Stimulated activated CD4-positive, alpha-beta T cell treated with anti-CD3 and anti-CD28 coated beads, Interleukin-2, amount 100 ng/mL, for 48 hours (primary cell): Measurements from ENCODE around the gene CMIP.

ENCODE experiments used
- DNase-seq, 2 donors: peaks; one replicate each; pipeline ENCODE4 v3.0.0-alpha.2; 2020

The CMIP gene

GRCh38 chr16:81695321-81696165, 250.9 kb downstream of the CMIP start:
- DNase-seq, result no peak

- no peak for DNase-seq
Observed at GRCh38 chr16:81696166-81696960, 251.8 kb downstream of the CMIP start.

GRCh38 chr16:81696961-81697615, 252.5 kb downstream of the CMIP start:
- peak; percentile 36 to 37 for DNase-seq

DNA sequence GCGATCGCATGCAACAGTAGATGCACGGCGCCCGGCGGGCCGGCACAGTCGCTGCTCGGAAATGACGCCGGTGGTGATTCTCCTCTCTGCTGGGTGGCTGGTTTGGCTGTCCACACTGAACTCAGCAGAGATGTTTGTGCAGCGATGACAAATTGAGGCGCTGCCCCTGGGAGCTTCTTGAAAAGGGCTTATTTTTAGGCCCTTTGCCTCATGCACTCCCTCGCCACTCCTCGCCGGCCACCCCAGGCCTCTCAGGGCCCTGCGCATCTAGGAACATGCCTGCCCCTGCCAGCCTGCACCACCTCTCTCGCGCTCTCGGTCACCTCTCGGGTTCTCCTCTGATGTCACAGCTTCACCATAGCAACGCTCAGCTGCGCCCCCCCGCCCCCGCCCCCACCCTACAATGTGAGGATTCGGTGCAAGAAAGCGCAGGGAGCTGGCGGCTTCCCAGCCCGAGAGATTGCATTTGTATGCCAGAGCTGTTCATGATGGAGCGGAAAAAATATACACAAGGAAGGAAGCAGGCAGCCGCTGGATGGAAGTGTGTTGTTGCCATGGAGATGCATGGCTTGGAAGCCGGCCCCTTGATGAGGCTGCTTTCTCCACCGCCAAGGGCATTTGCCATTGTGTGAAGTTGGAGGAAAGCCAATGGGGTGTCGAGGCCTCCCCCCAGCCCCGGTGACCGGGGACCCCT, 253.2 kb downstream of the CMIP start:
- DNase-seq, result no peak

DNA sequence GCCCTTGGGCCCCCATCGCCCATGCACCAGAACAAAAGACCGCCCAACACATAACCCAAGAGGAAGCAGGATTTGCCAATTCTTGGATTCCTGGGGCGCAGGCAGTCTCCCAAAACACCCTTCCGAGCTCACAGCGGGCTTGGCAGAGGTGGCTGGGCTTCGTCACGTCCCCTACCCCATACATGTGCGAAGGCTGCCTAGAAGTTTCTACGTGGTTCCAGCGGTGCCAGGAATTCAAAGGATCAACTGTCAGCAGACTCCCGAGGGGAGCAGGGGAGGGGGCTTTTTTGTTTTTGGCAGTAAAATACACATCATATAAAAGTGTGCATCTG, 253.7 kb downstream of the CMIP start:
- no peak for DNase-seq

GRCh38 chr16:81699596-81699995, 255.0 kb downstream of the CMIP start:
- no peak for DNase-seq

DNA sequence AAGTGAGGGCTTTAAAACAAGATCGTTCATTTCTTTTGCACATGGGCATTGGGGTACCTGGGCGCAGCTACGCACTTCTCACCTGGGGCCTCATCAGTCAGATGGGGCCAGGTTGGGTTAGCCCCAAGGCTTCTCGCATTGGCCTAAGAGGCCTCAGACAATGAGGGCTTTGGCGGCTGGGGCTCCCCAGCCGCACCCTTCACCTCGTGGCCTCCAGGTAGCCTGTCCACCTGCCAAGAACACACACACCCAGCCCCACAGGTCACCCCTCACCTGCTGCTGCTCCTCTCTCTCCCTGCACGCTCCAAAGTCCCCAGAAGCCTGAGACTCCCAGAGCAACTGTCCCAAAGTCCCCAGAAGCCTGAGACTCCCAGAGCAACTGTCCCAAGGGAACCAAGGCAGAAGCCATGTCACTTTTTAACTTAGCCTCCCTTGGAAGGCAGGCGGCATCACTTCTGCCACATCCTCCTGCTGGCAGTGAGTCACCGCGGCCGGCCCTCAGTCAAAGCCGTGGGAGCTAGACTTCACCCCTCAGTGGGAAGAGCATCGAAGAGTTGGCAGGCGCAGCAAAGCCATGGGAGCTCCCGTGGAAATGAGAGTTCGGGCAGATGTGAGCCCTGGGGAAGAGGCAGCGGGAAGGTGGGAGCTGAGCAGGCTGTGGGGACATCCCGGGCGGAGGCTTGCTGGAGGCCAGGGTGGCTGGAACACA, 255.6 kb downstream of the CMIP start:
- no peak for DNase-seq

DNA sequence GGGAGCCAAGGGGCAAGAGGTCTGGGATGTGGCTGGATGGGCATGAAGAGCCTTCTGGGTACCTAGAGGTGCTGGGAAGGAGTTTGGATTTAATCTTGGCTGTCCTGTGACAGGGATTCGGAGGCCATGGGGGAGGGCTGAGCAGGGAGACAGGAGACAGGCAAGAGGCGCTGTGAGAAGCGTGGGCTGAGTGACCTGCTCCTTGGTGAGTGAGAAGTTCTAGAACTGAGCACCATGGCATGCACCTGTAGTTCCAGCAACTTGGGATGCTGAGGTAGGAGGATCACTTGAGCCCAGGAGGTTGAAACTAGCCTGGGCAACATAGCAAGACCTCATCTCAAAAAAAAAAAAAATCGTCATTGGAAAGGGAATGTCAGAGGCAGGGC, 256.2 kb downstream of the CMIP start:
- DNase-seq, result no peak

DNA sequence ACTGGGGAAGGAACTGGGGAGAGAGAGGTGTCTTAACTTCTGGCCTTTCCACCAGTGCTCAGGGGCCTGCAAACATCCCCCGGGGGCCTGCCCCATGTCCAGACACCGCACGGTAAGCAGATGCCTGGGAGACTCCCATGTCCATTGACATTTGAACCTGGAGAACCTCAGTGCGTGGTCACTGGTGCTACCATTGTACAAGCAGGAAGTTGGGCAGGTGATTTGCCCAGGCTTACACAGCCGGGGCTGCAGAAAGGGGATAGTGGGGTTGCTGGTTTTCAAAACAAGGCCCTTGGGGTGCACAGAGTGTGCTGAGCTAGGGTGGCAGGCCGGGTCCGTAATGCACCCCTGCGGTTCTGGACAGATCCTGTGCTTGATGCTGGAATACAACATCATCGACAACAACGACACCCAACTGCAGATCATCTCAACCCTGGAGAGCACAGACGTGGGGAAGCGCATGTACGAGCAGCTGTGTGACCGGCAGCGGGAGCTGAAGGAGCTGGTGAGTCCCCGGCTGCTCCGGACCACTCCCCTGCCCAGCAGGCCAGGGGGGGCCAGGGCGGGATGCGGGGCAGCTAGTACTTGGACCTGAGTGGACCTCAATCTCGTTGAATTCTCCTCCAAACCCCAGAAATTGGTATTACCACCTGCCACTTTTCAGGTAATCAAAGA, 256.8 kb downstream of the CMIP start:
- no peak for DNase-seq

DNA sequence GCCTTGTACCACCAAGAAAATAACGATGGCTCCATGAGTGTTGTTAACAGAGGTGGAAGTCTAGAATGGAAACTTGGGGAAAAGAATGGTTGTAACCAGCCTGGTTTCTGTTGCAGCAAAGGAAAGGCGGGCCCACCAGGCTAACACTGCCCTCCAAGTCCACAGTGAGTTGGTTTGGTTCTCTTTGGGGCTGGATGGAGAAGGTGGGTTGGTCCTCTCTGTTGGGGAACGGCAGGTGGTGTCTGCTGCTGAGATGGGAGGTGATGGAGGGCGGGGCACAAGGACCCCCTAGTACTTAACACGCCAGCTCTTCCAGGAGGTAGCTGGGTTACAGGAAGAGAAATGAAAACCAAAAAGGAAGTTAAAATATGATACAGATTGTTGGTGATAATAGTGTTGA, 257.9 kb downstream of the CMIP start:
- DNase-seq, result no peak

DNA sequence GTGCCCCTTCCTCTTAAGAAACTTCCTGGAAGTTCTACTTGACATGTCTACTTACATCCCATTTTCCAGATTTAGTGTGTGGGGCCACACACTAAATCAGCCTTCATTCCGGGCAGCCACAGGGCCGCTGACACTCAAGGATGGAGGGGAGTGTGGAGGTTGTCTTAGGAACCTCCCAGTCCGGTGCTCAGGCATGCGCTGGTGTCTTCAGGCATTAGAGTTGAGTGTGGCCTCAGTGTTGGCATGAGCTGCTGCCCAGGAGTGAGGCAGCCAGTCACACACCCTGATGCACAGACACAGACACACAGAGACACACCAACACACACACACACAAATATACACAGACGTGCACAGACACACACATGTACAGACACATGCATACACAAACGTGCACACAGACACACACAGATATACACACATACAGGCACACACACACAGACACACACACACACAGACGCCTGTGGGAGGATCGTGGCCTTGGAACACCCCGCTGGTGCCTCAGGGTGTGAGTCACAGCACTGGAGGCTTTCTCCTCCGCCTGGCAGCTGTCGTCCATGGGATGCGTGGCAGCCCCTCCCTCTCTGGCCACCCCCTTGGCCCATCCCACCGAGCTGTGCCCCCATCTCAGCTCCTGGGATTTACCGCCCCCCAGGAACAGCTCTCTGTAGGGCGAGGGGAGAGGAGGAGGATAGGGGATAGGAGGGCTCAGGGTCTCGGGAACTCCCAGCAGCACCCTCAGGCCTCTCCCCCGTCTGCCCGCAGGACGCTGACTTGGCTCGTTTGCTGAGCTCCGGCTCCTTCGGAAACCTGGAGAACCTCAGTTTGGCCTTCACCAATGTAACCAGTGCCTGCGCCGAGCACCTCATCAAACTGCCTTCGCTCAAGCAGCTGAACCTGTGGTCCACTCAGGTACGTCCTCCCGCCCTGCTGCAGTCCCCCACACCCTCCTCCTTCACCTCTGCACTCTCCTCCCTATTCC, 258.9 kb downstream of the CMIP start:
- no peak for DNase-seq

GRCh38 chr16:81705261-81705660, 260.7 kb downstream of the CMIP start:
- no peak for DNase-seq

- DNase-seq, result no peak
Observed at GRCh38 chr16:81706327-81707295, 262.0 kb downstream of the CMIP start.

GRCh38 chr16:81707411-81708265, 263.0 kb downstream of the CMIP start:
- no peak for DNase-seq

DNA sequence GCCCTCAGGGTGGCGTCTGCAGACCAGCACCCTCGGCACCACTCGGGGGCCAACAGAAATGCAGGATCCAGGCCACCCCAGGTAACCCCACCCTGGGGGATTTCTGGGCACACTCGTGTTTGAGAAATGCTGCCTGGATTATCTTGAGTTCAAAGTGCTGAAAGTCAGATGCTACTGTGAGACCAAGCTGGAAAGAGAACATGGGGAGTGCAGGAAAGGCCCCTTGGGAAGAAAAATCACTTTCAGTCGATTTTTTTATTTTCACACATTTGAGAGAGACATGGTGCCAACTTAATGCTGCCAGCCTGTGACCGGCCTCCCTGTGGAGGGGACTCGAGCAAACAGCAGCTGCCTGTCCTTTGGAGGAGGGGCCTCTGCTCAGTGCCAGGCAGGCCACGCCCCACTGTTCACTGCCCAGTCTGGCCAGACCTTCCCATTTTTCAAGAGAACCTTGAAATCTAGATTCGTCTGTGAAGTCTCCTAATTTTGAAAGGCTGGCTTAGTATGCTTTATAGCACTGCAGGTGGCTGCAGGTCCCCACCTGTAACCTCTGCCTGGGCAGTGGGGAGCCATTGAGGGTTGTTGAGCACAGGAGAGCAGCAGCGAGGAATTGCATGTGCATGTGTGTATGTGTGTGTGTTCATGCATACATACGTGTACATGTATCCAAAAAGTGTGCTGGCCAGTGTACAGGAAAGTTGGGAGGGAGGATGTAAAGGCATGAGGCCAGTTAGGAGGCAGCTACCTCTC, 263.8 kb downstream of the CMIP start:
- DNase-seq, result no peak

GRCh38 chr16:81709016-81709900, 264.6 kb downstream of the CMIP start:
- DNase-seq, result no peak

GRCh38 chr16:81710044-81710443, 265.4 kb downstream of the CMIP start:
- no peak for DNase-seq
